IgD-negative memory B cell (primary cell): ENCODE results near the gene TMUB2. TPM values are rescaled to one million over a fixed set of nuclear protein-coding genes. Genes with fewer than 3 reads are reported as not detected.
"Not testable (repeated sequence)": the region's sequence is repeated elsewhere in the genome, so short reads cannot be mapped to it uniquely, and the experiment has no call there.

Source experiments
- H3K27ac Mint-ChIP-seq, 3 donors: one replicate each; pipeline ENCODE4 v1.8.0; 2020 to 2022; ENCODE audit warnings: mild to moderate bottlenecking in 3 of 3, mixed read lengths in 3 of 3, moderate library complexity in 1 of 3
- H3K27me3 Mint-ChIP-seq: one replicate; pipeline ENCODE4 v1.8.0; 2021; ENCODE audit warnings: mixed read lengths
- H3K36me3 Mint-ChIP-seq: one replicate; pipeline ENCODE4 v1.8.0; 2020; ENCODE audit warnings: mild to moderate bottlenecking, mixed read lengths
- H3K4me1 Mint-ChIP-seq, 3 donors: one replicate each; pipeline ENCODE4 v1.8.0; 2020 to 2022; ENCODE audit warnings: mixed read lengths in 3 of 3, mild to moderate bottlenecking in 1 of 3
- H3K4me3 Mint-ChIP-seq, 4 donors: one replicate each; pipeline ENCODE4 v1.8.0; 2020 to 2022; ENCODE audit warnings: mild to moderate bottlenecking in 4 of 4, mixed read lengths in 4 of 4, moderate library complexity in 3 of 4
- H3K9me3 Mint-ChIP-seq, 3 donors: one replicate each; pipeline ENCODE4 v1.8.0; 2020 to 2021; ENCODE audit warnings: mixed read lengths in 3 of 3, mild to moderate bottlenecking in 1 of 3
- polyA plus RNA-seq: library from polyadenylated mRNA; unstranded; fragments of 300-500 nt; fragmentation: Illumina TruSeq; gene quantifications from one replicate; pipeline ENCODE4 v1.2.3, GENCODE V29; 2021

The TMUB2 gene
- polyA plus RNA-seq, 1 donor from 2014 or later: 43.0 TPM

DNA sequence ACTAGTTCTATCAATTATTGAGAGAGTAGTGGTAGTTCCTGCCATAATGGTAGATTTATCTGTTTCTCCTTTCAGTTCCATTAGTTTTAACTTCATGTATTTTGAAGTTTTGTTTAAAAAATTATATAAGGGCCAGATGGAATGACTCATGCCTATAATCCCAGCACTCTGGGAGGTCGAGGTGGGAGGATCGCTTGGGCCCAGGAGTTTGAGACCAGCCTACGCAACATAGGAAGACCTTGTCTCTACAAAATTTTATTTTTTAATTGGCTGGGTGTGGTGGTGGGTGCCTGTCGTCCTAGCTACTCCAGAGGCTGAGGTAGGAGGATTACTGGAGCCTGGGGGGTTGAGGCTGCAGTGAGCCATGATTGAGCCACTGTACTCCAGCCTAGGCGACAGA lies 46.8 kb downstream of the TMUB2 start:
- H3K36me3 Mint-ChIP-seq: no peaks in the 10 kb centered on the region
- no peak overlapping the region for H3K27ac Mint-ChIP-seq
- peaks cover 0 to 4% (median 0%) of the 10 kb centered on the region in 3 donors for H3K4me1 Mint-ChIP-seq
- H3K9me3 Mint-ChIP-seq: no peaks in the 10 kb centered on the region
- H3K27me3 Mint-ChIP-seq: no peaks in the 10 kb centered on the region
- no peak overlapping the region for H3K4me3 Mint-ChIP-seq

GRCh38 chr17:44235583-44235936 lies 48.8 kb downstream of the TMUB2 start:
- H3K27me3 Mint-ChIP-seq: no peaks in the 10 kb centered on the region
- H3K4me1 Mint-ChIP-seq: peaks cover 0 to 2% (median 0%) of the 10 kb centered on the region in 3 donors
- H3K9me3 Mint-ChIP-seq: no peaks in the 10 kb centered on the region
- no peak overlapping the region for H3K27ac Mint-ChIP-seq
- H3K36me3 Mint-ChIP-seq: no peaks in the 10 kb centered on the region
- H3K4me3 Mint-ChIP-seq: no peak overlapping the region

DNA sequence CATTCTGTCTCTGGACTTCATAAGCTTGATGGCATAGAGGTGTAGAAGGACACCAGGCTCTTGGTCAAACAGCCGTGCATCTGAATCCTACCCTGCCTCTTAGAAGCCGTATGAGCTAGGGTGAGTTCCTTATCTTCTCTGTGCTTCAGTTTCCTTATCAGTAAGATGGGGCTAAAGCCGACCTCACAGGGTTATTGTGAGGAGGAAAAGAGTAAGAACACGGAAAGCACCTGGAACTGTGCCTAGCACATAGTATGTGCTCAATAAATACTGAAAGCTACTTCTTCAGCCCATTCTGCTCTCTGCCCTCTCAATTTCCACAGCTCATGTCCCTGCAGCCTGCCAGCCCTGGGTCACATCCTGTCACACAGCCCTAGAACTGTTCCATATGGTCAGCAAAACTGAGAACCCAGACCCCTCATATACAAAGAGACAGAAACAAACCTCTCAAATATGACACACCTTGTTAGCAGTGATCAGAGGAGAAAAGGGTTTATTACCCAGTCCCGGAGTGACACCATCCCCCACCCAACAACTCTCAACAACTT lies 49.7 kb downstream of the TMUB2 start:
- H3K27ac Mint-ChIP-seq: no peak overlapping the region
- H3K27me3 Mint-ChIP-seq: no peaks in the 10 kb centered on the region
- H3K4me3 Mint-ChIP-seq: no peak overlapping the region
- no peaks in the 10 kb centered on the region for H3K9me3 Mint-ChIP-seq
- H3K4me1 Mint-ChIP-seq: peaks cover 5 to 8% (median 5%) of the 10 kb centered on the region in 3 donors
- H3K36me3 Mint-ChIP-seq: no peaks in the 10 kb centered on the region

DNA sequence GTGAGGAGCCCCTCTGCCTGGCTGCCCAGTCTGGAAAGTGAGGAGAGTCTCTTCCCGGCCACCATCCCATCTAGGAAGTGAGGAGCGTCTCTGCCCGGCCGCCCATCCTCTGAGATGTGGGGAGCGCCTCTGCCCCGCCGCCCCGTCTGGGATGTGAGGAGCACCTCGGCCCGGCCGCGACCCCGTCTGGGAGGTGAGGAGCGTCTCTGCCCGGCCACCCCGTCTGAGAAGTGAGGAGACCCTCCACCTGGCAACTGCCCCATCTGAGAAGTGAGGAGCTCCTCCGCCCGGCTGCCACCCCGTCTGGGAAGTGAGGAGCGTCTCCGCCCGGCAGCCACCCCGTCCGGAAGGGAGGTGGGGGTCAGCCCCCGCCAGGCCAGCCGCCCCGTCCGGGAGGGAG lies 51.1 kb downstream of the TMUB2 start:
- H3K4me3 Mint-ChIP-seq, H3K9me3 Mint-ChIP-seq, H3K36me3 Mint-ChIP-seq, H3K27me3 Mint-ChIP-seq, H3K27ac Mint-ChIP-seq, H3K4me1 Mint-ChIP-seq: not testable (repeated sequence)

DNA sequence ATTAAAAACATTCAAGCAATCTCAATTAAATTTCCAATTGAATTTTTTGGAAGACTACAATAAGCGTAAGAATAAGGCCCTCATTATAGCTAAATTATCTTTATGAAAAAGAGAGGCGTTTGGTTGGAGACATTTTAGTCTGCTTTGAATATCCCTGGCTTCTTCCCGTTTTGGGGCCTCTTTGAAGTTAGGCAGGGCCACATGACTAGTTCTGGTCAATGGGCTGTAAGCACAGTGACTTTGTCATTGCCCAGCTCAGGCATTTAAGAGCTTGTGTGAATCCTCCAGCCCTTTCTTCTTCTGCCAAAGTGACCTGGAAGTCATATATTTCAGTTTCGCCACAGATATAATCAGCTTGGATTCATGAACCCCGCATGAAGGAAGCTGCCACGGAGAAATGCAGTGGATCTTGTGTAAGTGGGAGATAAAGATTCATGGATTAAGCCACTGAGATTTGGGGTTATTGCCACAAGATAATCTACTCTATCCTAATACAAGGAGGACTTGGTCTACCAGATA lies 54.4 kb downstream of the TMUB2 start:
- Mint-ChIP-seq H3K4me3 (peak overlapping the region in 1 of 4 donors; percentile 41), H3K27me3 (no peaks in the 10 kb centered on the region), H3K9me3 (peaks cover 0 to 3% (median 0%) of the 10 kb centered on the region in 3 donors), H3K27ac (peak overlapping the region in 1 of 3 donors; percentile 18), H3K4me1 (peaks cover 18 to 23% (median 19%) of the 10 kb centered on the region in 3 donors), H3K36me3 (peaks cover 2% of the 10 kb centered on the region)

Other genes starting within 250 kb of the TMUB2 start
- not detected for gene PPY, start 244.5 kb upstream of the TMUB2 start, polyA plus RNA-seq
- not detected for gene PYY, start 233.0 kb upstream of the TMUB2 start, polyA plus RNA-seq
- 0.64 TPM for gene NAGS, start 182.3 kb upstream of the TMUB2 start, polyA plus RNA-seq
- 24.6 TPM for gene TMEM101, start 172.0 kb upstream of the TMUB2 start, polyA plus RNA-seq
- gene LSM12, start 120.3 kb upstream of the TMUB2 start, polyA plus RNA-seq: 73.4 TPM
- 22.5 TPM for gene G6PC3, start 116.2 kb upstream of the TMUB2 start, polyA plus RNA-seq
- gene HDAC5, start 63.3 kb upstream of the TMUB2 start, polyA plus RNA-seq: 49.5 TPM
- 0.24 TPM for gene HROB, start 45.0 kb upstream of the TMUB2 start, polyA plus RNA-seq
- gene ASB16, start 16.3 kb upstream of the TMUB2 start, polyA plus RNA-seq: not detected
- gene ATXN7L3, start 12.9 kb downstream of the TMUB2 start, polyA plus RNA-seq: 15.4 TPM
- gene UBTF, start 32.7 kb downstream of the TMUB2 start, polyA plus RNA-seq: 74.3 TPM
- gene SLC4A1, start 81.2 kb downstream of the TMUB2 start, polyA plus RNA-seq: not detected
- gene RUNDC3A, start 121.6 kb downstream of the TMUB2 start, polyA plus RNA-seq: not detected
- gene SLC25A39, start 137.9 kb downstream of the TMUB2 start, polyA plus RNA-seq: 135 TPM
- gene GRN, start 158.3 kb downstream of the TMUB2 start, polyA plus RNA-seq: 219 TPM
- gene FAM171A2, start 176.9 kb downstream of the TMUB2 start, polyA plus RNA-seq: 0.06 TPM
- gene ITGA2B, start 202.7 kb downstream of the TMUB2 start, polyA plus RNA-seq: 3.0 TPM